Superior temporal gyrus (tissue), 1 donor: Measurements from ENCODE around the gene USP46.
A peak's percentile ranks its signal among the peaks of the same experiment; 100 is the strongest.

Source experiments
- DNase-seq: peaks from one replicate; pipeline ENCODE4 v3.0.0-alpha.2; 2016; ENCODE audit errors: extremely low spot score

Gene USP46

GRCh38 chr4:52657292-52657617, 1.8 kb downstream of the USP46 start:
- DNase-seq: no peak

- no peak for DNase-seq
These were observed 3.6 kb downstream of the USP46 start for GRCh38 chr4:52655506-52655905.

DNA sequence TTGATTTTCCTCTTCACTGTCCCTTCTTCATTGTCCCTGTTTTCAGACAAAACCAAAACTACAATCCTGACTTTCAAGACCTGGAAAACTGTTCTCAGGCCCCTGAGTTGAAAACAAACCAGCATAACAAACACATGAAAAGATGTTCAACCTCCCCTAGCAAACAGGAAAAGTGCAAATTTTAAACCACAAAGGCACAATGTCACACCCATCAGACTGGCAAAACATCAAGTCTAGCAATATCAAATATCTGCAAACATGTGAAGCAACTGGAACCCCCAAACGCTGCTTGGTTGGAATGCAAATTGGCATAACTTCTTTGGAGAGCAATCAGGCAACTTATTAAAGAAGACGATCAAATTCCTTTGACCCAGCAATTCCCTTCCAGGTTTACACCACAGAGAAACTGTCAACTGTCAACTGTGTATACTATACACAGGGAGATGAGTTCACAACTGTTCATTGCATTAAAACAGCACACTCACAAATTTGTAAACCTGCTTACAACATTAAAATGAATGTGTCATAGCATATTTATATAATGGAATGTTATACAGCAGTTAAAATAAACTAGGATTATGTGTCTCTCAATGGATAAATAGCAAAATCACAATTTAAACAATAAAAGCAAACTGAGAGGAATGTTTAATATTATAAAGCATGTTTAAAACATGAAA, 7.0 kb downstream of the USP46 start:
- no peak for DNase-seq

DNA sequence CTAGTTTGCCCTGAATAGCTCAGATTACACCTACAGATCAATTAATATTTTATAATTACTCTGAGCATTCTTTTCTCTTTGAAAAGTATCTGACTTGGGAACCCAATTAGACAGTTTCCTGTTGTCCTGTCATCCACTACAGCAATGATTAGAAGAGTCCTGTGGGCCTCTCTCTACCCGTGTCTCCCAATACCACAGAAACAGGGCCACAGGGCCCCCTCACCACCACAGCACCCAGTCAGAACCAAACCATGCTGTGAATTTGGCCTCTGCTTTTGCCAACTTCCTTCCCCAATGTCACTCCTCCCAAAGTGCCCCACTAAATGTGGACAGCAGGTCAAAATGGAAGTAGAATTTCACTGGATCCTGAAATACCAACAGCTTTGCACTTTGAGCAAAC, 10.3 kb downstream of the USP46 start:
- DNase-seq: no peak

DNA sequence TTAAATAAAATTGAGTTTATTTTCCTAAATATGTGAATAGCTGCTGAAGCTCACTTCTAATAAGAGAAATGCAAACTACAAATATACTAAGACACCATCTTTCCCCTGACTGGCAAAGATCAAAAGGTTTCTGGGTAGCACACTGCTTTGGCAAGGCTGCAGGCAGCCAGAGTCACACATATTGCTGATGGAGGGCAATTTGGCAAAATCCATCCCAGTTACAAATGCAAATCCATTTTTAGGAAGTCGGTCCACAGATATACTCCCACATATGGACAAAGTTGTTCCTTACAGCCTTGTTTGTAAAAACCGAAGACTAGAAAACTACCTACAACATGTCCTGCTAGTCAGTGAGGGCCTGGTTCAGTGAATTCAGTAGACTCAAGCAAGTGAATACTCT, 12.4 kb downstream of the USP46 start:
- DNase-seq: no peak

DNA sequence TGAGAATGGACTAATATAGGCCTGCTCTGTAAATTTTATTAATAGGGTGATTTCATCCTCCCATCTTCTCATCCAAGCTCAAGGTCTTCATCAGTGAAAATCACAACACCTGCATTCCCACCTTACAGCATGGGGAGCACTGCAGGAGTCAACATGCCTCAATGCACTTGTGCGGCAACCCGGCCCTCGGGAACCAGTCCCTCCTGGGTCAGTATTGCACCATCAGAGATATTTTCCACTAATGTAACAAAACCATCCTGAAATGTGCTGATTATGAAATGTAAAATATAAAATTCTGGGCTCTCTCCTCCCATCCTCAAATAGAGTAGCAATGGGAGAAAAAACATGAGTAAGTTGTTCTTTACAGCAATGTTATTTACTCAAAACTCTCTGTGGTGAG, 13.0 kb downstream of the USP46 start:
- DNase-seq: no peak

- DNase-seq: no peak
These were observed 13.8 kb downstream of the USP46 start for GRCh38 chr4:52645300-52645699.

- peak; percentile 58 for DNase-seq
These were observed 15.3 kb downstream of the USP46 start for GRCh38 chr4:52643785-52644244.

- DNase-seq: peak; percentile 6
These were observed 15.9 kb downstream of the USP46 start for GRCh38 chr4:52643190-52643589.

- DNase-seq: no peak
These were observed 17.1 kb downstream of the USP46 start for GRCh38 chr4:52641854-52642563.

DNA sequence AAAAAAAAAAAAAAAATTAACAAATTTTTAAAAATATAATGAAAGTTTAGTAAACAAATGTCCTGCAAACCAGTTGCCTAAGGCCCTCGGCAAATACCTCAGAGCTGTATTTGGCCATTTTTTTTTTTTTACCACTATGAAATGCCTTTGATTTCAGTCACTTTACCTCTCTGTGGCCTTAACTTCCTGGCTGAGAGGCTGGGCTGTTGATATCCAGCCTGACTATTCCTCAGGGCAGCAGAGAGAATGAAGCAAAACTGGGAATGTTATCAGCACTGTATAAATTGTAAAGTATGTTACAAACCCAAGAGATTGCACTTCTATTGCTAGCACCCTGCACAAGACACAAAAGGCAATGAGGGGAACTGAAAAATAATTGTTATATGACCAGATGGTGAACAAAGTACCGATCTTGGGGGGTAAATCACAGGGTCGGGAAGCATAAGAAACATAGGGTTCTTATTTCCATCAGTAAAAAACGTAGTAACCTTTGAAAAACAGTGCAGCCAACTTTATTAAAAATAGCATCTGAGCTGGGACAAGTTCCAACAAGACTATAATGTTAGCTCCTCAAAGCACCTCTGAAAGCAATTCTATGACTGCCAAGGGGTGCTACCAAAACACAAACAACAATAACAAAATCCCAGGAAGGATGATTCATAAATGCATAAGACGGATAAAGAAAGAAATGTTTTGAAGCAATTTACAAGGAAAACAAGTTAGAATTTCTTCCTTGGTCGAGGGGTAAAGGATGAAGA, 18.1 kb downstream of the USP46 start:
- peak; percentile 9 for DNase-seq

GRCh38 chr4:52638717-52639116, 20.4 kb downstream of the USP46 start:
- DNase-seq: no peak

DNA sequence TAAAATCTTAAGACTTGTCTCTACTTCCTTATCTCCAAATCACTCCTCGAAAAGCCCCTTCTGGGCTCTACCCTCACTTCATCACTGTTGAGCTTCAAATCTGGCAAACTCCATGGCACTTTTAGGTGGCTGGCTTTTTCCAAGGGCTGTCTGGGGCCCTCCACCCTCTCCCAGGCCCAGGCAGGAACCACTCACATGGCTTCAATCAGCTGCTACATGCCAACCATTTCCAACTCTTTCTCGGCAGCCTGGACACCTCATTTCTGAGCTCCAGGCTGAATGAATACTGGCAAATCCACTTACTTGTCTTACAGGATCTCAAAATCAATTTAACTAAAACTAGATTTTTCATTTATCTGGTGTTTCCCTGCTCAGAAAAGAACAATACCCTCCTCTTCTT, 22.0 kb downstream of the USP46 start:
- DNase-seq: no peak

DNA sequence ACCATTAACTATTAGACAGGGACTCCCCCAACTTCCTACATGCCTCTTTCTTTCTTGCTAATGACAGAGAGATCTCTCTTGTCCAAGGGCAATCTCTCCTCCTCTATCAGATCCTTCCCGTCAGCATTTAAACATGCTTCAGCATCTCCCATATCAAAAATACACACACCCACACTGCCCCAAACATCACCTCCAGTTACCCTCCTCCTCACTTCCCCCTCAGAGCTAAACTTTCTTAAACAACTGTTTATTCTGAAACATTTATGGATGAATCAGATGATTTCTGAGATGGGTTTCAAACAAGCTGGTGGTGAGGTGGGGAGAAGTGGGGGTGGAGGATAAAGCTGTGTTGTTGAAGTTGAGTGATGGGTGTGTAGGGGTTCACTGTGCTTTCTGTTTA, 23.5 kb downstream of the USP46 start:
- DNase-seq: no peak

DNA sequence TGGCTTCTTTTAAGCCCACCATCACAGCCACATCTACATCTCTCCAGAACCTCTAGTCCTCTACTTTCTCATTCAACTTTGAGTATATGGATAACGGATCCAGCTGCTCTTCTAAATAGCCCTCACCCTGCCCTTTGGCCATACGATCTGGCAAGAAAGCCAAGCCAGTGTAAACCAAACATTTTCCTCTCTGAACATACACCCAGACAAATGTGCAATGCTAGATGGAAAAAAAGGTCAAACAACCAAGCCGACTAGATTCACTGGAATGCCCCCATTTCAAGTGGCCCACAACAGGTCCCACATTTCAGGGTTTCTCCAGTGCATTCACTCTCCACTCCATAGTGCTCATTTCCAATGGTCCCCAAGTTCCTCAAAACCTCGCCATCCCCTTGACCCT, 24.0 kb downstream of the USP46 start:
- DNase-seq: no peak

- DNase-seq: no peak
These were observed 25.3 kb downstream of the USP46 start for GRCh38 chr4:52633846-52634245.

DNA sequence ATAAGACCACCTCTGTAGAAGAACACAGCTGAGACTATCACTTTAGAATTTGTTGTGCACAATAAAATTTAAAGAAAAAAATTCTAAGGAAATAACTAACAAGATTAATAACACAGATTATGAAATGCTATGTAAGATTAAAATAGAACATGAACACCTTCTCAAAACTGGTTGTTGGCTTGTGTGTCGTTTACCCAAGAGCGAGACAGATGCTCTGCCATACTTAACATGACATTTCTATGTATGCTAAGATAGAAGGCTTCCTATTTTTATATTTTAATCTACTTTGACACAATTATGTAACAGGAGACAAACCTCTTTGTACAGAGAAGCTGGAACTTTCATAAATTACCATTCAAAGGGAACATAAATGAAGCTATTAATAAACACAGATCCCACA, 30.1 kb downstream of the USP46 start:
- DNase-seq: no peak

DNA sequence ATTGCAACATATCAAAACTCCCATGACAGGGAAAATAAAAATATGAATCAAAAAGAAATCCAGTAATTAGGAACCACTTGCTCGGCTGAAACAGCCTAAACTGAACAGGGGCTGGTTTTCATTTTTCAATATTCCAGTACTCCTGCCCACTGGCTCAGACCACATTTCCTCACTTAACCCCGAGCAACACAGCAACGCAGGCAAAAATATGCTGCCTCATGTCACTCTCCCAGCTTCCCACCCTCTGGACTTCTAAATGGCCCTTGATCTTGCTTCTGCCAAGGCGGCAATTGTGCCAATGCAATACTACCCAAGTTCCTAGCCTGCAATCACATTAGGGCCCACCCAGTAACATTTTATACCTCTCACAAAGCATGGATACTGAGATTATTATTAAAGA, 30.6 kb downstream of the USP46 start:
- DNase-seq: no peak

DNA sequence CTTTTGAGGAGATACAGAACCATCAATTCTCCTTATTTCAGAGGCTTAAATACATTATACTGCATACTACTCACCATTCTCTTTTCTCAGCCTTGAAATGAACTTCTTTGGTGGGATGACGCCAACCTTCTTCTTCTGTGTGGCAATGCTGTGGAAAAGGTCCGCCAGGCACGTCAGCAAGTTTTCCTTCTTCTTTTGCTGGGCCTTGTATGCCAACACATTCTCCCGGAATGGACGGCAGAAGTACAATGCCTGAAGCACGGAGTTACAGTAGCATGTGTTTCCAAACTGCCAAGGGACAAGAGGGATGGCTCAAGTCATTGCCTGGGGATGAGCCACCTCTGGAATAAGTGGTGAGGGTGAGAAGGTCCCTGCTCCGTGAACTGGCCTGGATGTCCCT, 31.2 kb downstream of the USP46 start:
- DNase-seq: no peak

- no peak for DNase-seq
These were observed 33.9 kb downstream of the USP46 start for GRCh38 chr4:52625216-52625615.

- no peak for DNase-seq
These were observed 36.5 kb downstream of the USP46 start for GRCh38 chr4:52622564-52622963.

GRCh38 chr4:52621567-52621966, 37.5 kb downstream of the USP46 start:
- DNase-seq: no peak

- DNase-seq: no peak
These were observed 39.5 kb downstream of the USP46 start for GRCh38 chr4:52619591-52619931.
